Neural cell (in vitro differentiated cells): ENCODE results near the gene YTHDF2. TPM values are rescaled to one million over a fixed set of nuclear protein-coding genes. Genes with fewer than 3 reads are reported as not detected.

Experiments
- H2AFZ ChIP-seq: fragments of 200-600, 300-800 bp; sonication (generic), shearing (Covaris generic); 2 replicates; pipeline ENCODE4 v1.6.0; 2014; ENCODE audit warnings: low read depth, mild to moderate bottlenecking, antibody characterized with exemption, low read length, moderate library complexity
- H3F3A ChIP-seq: fragments of 200-600 bp; shearing (Covaris generic); 2 replicates; pipeline ENCODE4 v1.6.1; 2016; ENCODE audit warnings: mild to moderate bottlenecking, moderate library complexity, mixed read lengths, antibody characterized with exemption, low read length; ENCODE audit not compliant: insufficient read depth, poor library complexity, severe bottlenecking
- H3K27ac ChIP-seq: fragments of 200-600, 300-800 bp; sonication (generic), shearing (Covaris generic); 2 replicates; pipeline ENCODE4 v1.5.1; 2014; ENCODE audit warnings: mild to moderate bottlenecking, low read length, moderate library complexity
- H3K27me3 ChIP-seq: fragments of 300-800, 200-600 bp; sonication (generic), shearing (Covaris generic); 2 replicates; pipeline ENCODE4 v1.6.0; 2014; ENCODE audit warnings: mild to moderate bottlenecking, low read depth, low read length, moderate library complexity; ENCODE audit not compliant: insufficient read depth
- H3K36me3 ChIP-seq: fragments of 300-800, 200-600 bp; sonication (generic), shearing (Covaris generic); 2 replicates; pipeline ENCODE4 v1.5.1; 2014; ENCODE audit warnings: mild to moderate bottlenecking, antibody characterized with exemption, low read length, moderate library complexity; ENCODE audit not compliant: insufficient read depth
- H3K4me2 ChIP-seq: fragments of 300-800, 200-600 bp; sonication (generic), shearing (Covaris generic); 2 replicates; pipeline ENCODE4 v1.6.0; 2014; ENCODE audit warnings: mild to moderate bottlenecking, low read length
- H3K4me3 ChIP-seq: fragments of 300-800, 200-600 bp; sonication (generic), shearing (Covaris generic); 2 replicates; pipeline ENCODE4 v1.5.1; 2014; ENCODE audit warnings: mild to moderate bottlenecking, low read length, moderate library complexity
- H3K79me2 ChIP-seq: fragments of 200-600 bp; shearing (Covaris generic); replicated peaks from 2 replicates; pipeline ENCODE4 v1.6.0; 2014; ENCODE audit warnings: mild to moderate bottlenecking, low read length, moderate library complexity; ENCODE audit not compliant: insufficient read depth
- H3K9ac ChIP-seq: fragments of 300-800, 200-600 bp; sonication (generic), shearing (Covaris generic); 2 replicates; pipeline ENCODE4 v1.6.1; 2016; ENCODE audit warnings: mild to moderate bottlenecking, low read length, mixed read lengths
- H3K9me2 ChIP-seq: fragments of 200-600 bp; shearing (Covaris generic); 2 replicates; pipeline ENCODE4 v1.6.1; 2016; ENCODE audit warnings: mild to moderate bottlenecking, low read length, mixed read lengths; ENCODE audit not compliant: insufficient read depth
- H3K9me3 ChIP-seq: fragments of 200-600, 300-800 bp; sonication (generic), shearing (Covaris generic); 2 replicates; pipeline ENCODE4 v1.6.1; 2016; ENCODE audit warnings: mild to moderate bottlenecking, mixed run types, low read length, moderate library complexity, mixed read lengths
- H4K20me1 ChIP-seq: fragments of 200-600 bp; shearing (Covaris generic); 2 replicates; pipeline ENCODE4 v1.6.1; 2016; ENCODE audit warnings: mild to moderate bottlenecking, mixed run types; ENCODE audit not compliant: insufficient read depth
- EP300 ChIP-seq: fragments of 450-650 bp; conservative IDR thresholded peaks from 2 replicates; pipeline ENCODE4 v1.6.1; 2014; ENCODE audit warnings: antibody characterized with exemption, mild to moderate bottlenecking, moderate library complexity; ENCODE audit not compliant: poor library complexity, severe bottlenecking
- EZH2 ChIP-seq: fragments of 200-600, 300-800 bp; shearing (Covaris generic), sonication (generic); IDR thresholded peaks from 2 replicates; pipeline ENCODE4 v1.6.1; 2014; ENCODE audit warnings: antibody characterized with exemption, low read length, borderline replicate concordance, mild to moderate bottlenecking; ENCODE audit not compliant: insufficient read depth, poor library complexity, severe bottlenecking
- MXI1 ChIP-seq: fragments of 450-650 bp; conservative IDR thresholded peaks from 2 replicates; pipeline ENCODE4 v1.6.1; 2014; ENCODE audit warnings: antibody characterized with exemption, mild to moderate bottlenecking; ENCODE audit not compliant: poor library complexity, severe bottlenecking
- POLR2AphosphoS5 ChIP-seq: IDR thresholded peaks from 2 replicates; pipeline ENCODE4 v1.6.1; 2012
- RAD21 ChIP-seq: fragments of 450-650 bp; conservative IDR thresholded peaks from 2 replicates; pipeline ENCODE4 v1.6.1; 2014; ENCODE audit warnings: antibody characterized with exemption, mild to moderate bottlenecking, moderate library complexity
- SMC3 ChIP-seq: fragments of 450-650 bp; conservative IDR thresholded peaks from 2 replicates; pipeline ENCODE4 v1.6.1; 2014; ENCODE audit warnings: antibody characterized with exemption, mild to moderate bottlenecking, moderate library complexity; ENCODE audit not compliant: poor library complexity
- TAF1 ChIP-seq: IDR thresholded peaks from 2 replicates; pipeline ENCODE4 v1.6.1; 2012; ENCODE audit warnings: low read depth
- polyA plus RNA-seq: library from polyadenylated mRNA; depleted of rRNA; stranded (reverse); fragments of >200 nt; gene quantifications from 2 replicates; pipeline ENCODE4 v1.2.3, GENCODE V29; 2014
- TF ChIP-seq, protein P1 (sequence below): IDR thresholded peaks from 2 replicates; pipeline ENCODE4 v1.6.1; 2012; ENCODE audit warnings: borderline replicate concordance
- TF ChIP-seq, protein P2 (sequence below): fragments of 450-650 bp; IDR thresholded peaks from 2 replicates; pipeline ENCODE4 v1.5.1; 2014; ENCODE audit warnings: antibody characterized with exemption, mild to moderate bottlenecking, moderate library complexity; ENCODE audit not compliant: poor library complexity, severe bottlenecking

Gene YTHDF2
- polyA plus RNA-seq, 1 donor from 2014 or later, result 90.2 TPM

DNA sequence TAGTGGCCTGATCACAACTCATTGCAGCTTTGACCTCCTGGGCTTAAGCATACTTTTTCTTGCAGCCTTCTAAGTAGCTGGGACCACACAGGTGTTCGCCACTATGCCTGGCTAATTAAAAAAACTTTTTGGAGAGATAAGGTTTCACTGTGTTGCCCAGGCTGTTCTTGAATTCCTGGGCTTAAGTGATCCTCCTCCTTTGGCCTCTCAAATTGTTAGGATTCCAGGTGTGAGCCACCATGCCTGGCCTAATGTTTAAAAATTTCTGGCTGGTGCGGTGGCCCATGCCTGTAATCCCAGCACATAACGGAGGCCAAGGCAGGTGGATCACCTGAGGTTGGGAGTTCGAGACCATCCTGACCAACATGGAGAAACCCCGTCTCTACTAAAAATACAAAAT, 24.4 kb downstream of the YTHDF2 start:
- Histone ChIP-seq H3K9ac (no peak overlapping the region), H4K20me1 (peaks cover 29% of the 10 kb centered on the region)

DNA sequence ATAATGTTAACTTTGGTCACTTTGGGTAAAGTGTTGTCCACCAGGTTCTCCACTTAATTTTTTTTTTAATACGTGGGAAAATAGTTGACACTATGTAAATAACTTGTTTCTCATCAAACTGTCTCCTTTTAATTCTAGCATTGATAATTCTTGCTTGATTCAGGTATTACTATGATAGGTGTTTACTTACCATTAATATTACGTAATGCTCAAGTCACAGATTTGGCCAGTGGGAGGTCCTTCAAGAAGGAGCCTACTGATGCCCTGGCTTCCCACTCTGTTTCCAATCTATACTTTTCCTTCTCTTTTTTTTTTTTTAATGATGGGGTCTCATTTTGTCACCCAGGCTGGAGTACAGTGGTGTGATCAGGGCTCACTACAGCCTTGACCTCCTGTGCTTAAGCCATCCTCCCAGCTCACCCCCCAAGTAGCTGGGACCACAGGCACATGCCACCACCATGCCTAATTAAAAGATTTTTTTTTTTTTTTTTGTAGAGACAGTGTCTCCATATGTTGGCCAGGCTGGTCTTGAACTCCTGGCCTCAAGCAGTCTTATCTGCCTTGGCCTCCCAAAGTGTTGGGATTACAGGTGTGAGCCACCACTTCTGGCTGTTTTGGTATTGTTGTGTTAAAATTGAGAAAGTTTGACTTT, 29.9 kb downstream of the YTHDF2 start:
- no peak overlapping the region for H3K4me3 ChIP-seq
- no peaks in the 10 kb centered on the region for H4K20me1 ChIP-seq
- no peaks in the 10 kb centered on the region for H3K36me3 ChIP-seq
- no peaks in the 10 kb centered on the region for H3F3A ChIP-seq
- no peak for TF ChIP-seq RAD21
- TF ChIP-seq, protein P1, sequence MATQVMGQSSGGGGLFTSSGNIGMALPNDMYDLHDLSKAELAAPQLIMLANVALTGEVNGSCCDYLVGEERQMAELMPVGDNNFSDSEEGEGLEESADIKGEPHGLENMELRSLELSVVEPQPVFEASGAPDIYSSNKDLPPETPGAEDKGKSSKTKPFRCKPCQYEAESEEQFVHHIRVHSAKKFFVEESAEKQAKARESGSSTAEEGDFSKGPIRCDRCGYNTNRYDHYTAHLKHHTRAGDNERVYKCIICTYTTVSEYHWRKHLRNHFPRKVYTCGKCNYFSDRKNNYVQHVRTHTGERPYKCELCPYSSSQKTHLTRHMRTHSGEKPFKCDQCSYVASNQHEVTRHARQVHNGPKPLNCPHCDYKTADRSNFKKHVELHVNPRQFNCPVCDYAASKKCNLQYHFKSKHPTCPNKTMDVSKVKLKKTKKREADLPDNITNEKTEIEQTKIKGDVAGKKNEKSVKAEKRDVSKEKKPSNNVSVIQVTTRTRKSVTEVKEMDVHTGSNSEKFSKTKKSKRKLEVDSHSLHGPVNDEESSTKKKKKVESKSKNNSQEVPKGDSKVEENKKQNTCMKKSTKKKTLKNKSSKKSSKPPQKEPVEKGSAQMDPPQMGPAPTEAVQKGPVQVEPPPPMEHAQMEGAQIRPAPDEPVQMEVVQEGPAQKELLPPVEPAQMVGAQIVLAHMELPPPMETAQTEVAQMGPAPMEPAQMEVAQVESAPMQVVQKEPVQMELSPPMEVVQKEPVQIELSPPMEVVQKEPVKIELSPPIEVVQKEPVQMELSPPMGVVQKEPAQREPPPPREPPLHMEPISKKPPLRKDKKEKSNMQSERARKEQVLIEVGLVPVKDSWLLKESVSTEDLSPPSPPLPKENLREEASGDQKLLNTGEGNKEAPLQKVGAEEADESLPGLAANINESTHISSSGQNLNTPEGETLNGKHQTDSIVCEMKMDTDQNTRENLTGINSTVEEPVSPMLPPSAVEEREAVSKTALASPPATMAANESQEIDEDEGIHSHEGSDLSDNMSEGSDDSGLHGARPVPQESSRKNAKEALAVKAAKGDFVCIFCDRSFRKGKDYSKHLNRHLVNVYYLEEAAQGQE, result no peak
- no peak for TF ChIP-seq TAF1
- no peak for TF ChIP-seq EP300
- TF ChIP-seq EZH2, result no peak
- H3K9me3 ChIP-seq, result no peaks in the 10 kb centered on the region
- no peak overlapping the region for H2AFZ ChIP-seq
- H3K9me2 ChIP-seq, result no peaks in the 10 kb centered on the region
- no peak overlapping the region for H3K9ac ChIP-seq
- no peak overlapping the region for H3K4me2 ChIP-seq
- H3K79me2 ChIP-seq, result peaks cover 58% of the 10 kb centered on the region
- H3K27ac ChIP-seq, result no peak overlapping the region
- no peaks in the 10 kb centered on the region for H3K27me3 ChIP-seq

More for the DNA sequence above, 24.4 kb downstream of the YTHDF2 start:
- H3K4me2 ChIP-seq, result no peak overlapping the region
- no peaks in the 10 kb centered on the region for H3K9me3 ChIP-seq
- H3K9me2 ChIP-seq, result no peaks in the 10 kb centered on the region
- H3K4me3 ChIP-seq, result no peak overlapping the region
- no peak overlapping the region for H2AFZ ChIP-seq
- no peaks in the 10 kb centered on the region for H3K27me3 ChIP-seq
- peaks cover 88% of the 10 kb centered on the region for H3K79me2 ChIP-seq
- H3K36me3 ChIP-seq, result no peaks in the 10 kb centered on the region
- H3F3A ChIP-seq, result no peaks in the 10 kb centered on the region
- TF ChIP-seq SMC3, result no peak
- TF ChIP-seq RAD21, result no peak
- TF ChIP-seq, protein P2, sequence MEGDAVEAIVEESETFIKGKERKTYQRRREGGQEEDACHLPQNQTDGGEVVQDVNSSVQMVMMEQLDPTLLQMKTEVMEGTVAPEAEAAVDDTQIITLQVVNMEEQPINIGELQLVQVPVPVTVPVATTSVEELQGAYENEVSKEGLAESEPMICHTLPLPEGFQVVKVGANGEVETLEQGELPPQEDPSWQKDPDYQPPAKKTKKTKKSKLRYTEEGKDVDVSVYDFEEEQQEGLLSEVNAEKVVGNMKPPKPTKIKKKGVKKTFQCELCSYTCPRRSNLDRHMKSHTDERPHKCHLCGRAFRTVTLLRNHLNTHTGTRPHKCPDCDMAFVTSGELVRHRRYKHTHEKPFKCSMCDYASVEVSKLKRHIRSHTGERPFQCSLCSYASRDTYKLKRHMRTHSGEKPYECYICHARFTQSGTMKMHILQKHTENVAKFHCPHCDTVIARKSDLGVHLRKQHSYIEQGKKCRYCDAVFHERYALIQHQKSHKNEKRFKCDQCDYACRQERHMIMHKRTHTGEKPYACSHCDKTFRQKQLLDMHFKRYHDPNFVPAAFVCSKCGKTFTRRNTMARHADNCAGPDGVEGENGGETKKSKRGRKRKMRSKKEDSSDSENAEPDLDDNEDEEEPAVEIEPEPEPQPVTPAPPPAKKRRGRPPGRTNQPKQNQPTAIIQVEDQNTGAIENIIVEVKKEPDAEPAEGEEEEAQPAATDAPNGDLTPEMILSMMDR, result no peak
- TF ChIP-seq POLR2AphosphoS5, result no peak
- TF ChIP-seq, protein P1, result no peak
- no peak for TF ChIP-seq TAF1
- TF ChIP-seq MXI1, result no peak
- no peak for TF ChIP-seq EZH2
- no peak for TF ChIP-seq EP300
- H3K27ac ChIP-seq, result no peak overlapping the region
